HG02642 (cell line): ENCODE measurements around the gene CYP3A5.
"Not testable (repeated sequence)": the region's sequence is repeated elsewhere in the genome, so short reads cannot be mapped to it uniquely, and the experiment has no call there.

Experiments used
- ATAC-seq: cut with Tn5 transposase; IDR thresholded peaks from one replicate; pipeline ENCODE4 v1.9.1; 2021; ENCODE audit warnings: mild to moderate bottlenecking; ENCODE audit not compliant: unreplicated experiment, poor library complexity

Gene CYP3A5

GRCh38 chr7:99643464-99643863, 36.3 kb downstream of the CYP3A5 start:
- no peak for ATAC-seq

- no peak for ATAC-seq
Observed at GRCh38 chr7:99642027-99642426, 37.8 kb downstream of the CYP3A5 start.

GRCh38 chr7:99639267-99639666, 40.5 kb downstream of the CYP3A5 start:
- no peak for ATAC-seq

- no peak for ATAC-seq
Observed at GRCh38 chr7:99638731-99639130, 41.1 kb downstream of the CYP3A5 start.

GRCh38 chr7:99637414-99637813, 42.4 kb downstream of the CYP3A5 start:
- ATAC-seq = not testable (repeated sequence)

- no peak for ATAC-seq
Observed at GRCh38 chr7:99631295-99632109, 48.3 kb downstream of the CYP3A5 start.

- ATAC-seq = no peak
Observed at GRCh38 chr7:99629643-99630042, 50.2 kb downstream of the CYP3A5 start.

- no peak for ATAC-seq
Observed at GRCh38 chr7:99628471-99629465, 51.0 kb downstream of the CYP3A5 start.

- ATAC-seq = no peak
Observed at GRCh38 chr7:99627513-99627912, 52.3 kb downstream of the CYP3A5 start.

- no peak for ATAC-seq
Observed at GRCh38 chr7:99626661-99627060, 53.1 kb downstream of the CYP3A5 start.

- ATAC-seq = no peak
Observed at GRCh38 chr7:99625961-99626360, 53.8 kb downstream of the CYP3A5 start.

GRCh38 chr7:99625321-99625720, 54.5 kb downstream of the CYP3A5 start:
- ATAC-seq = no peak

GRCh38 chr7:99624484-99624883, 55.3 kb downstream of the CYP3A5 start:
- ATAC-seq = no peak

- ATAC-seq = no peak
Observed at GRCh38 chr7:99623702-99624447, 55.9 kb downstream of the CYP3A5 start.

GRCh38 chr7:99623091-99623693, 56.6 kb downstream of the CYP3A5 start:
- ATAC-seq = no peak

- ATAC-seq = no peak
Observed at GRCh38 chr7:99622596-99622995, 57.2 kb downstream of the CYP3A5 start.

GRCh38 chr7:99621271-99621670, 58.5 kb downstream of the CYP3A5 start:
- ATAC-seq = no peak

- ATAC-seq = no peak
Observed at GRCh38 chr7:99619571-99620130, 60.1 kb downstream of the CYP3A5 start.

GRCh38 chr7:99618726-99619125, 61.1 kb downstream of the CYP3A5 start:
- ATAC-seq = no peak
